MM.1S (cell line): ENCODE data around the gene PELI3.

Source experiments
- DNase-seq: peaks from one replicate; pipeline ENCODE4 v3.0.0-alpha.2; 2015
- H2AFZ ChIP-seq: fragments of 300-600 bp; sonication (generic); 2 replicates; pipeline ENCODE4 v1.6.0; 2016; ENCODE audit warnings: antibody characterized with exemption, low read length
- H3F3A ChIP-seq: fragments of 300-600 bp; sonication (generic); 2 replicates; pipeline ENCODE4 v1.6.1; 2016; ENCODE audit warnings: mild to moderate bottlenecking, antibody characterized with exemption, low read length, moderate library complexity, mixed read lengths; ENCODE audit not compliant: insufficient read depth
- H3K27ac ChIP-seq: fragments of 300-600 bp; sonication (generic); 2 replicates; pipeline ENCODE4 v1.5.1; 2016; ENCODE audit warnings: mild to moderate bottlenecking, low read length
- H3K27me3 ChIP-seq: fragments of 300-600 bp; sonication (generic); replicated peaks from 2 replicates; pipeline ENCODE4 v1.6.0; 2016; ENCODE audit warnings: low read length; ENCODE audit not compliant: insufficient read depth
- H3K36me3 ChIP-seq: fragments of 300-600 bp; sonication (generic); replicated peaks from 2 replicates; pipeline ENCODE4 v1.6.1; 2016; ENCODE audit warnings: mild to moderate bottlenecking, low read length, mixed read lengths; ENCODE audit not compliant: insufficient read depth
- H3K4me1 ChIP-seq: fragments of 300-600 bp; sonication (generic); 2 replicates; pipeline ENCODE4 v1.6.1; 2016; ENCODE audit warnings: low read length, mixed read lengths
- H3K4me2 ChIP-seq: fragments of 300-600 bp; sonication (generic); 2 replicates; pipeline ENCODE4 v1.6.0; 2016; ENCODE audit warnings: low read depth, low read length
- H3K4me3 ChIP-seq: fragments of 300-600 bp; sonication (generic); 2 replicates; pipeline ENCODE4 v1.5.1; 2016; ENCODE audit warnings: low read length, mixed read lengths
- H3K79me2 ChIP-seq: fragments of 300-600 bp; sonication (generic); 2 replicates; pipeline ENCODE4 v1.6.1; 2016; ENCODE audit warnings: mixed run types, low read length, mixed read lengths
- H3K9ac ChIP-seq: fragments of 300-600 bp; sonication (generic); 2 replicates; pipeline ENCODE4 v1.6.1; 2016; ENCODE audit warnings: low read length, mixed read lengths
- H3K9me2 ChIP-seq: fragments of 300-600 bp; sonication (generic); replicated peaks from 2 replicates; pipeline ENCODE4 v1.6.1; 2016; ENCODE audit warnings: mild to moderate bottlenecking, low read length, mixed read lengths; ENCODE audit not compliant: insufficient read depth
- H3K9me3 ChIP-seq: fragments of 300-600 bp; sonication (generic); replicated peaks from 2 replicates; pipeline ENCODE4 v1.6.1; 2016; ENCODE audit warnings: mild to moderate bottlenecking, low read length, mixed read lengths; ENCODE audit not compliant: insufficient read depth
- H4K20me1 ChIP-seq: fragments of 300-600 bp; sonication (generic); 2 replicates; pipeline ENCODE4 v1.6.1; 2016; ENCODE audit warnings: mild to moderate bottlenecking, low read length, moderate library complexity, mixed read lengths; ENCODE audit not compliant: insufficient read depth
- CTCF ChIP-seq: fragments of 300-600 bp; sonication (generic); IDR thresholded peaks from 2 replicates; pipeline ENCODE4 v1.5.1; 2016; ENCODE audit warnings: antibody characterized with exemption, low read length, mixed read lengths
- EZH2 ChIP-seq: fragments of 300-600 bp; sonication (generic); optimal IDR thresholded peaks from 2 replicates; pipeline ENCODE3; 2017; ENCODE audit warnings: low read depth, mild to moderate bottlenecking, antibody characterized with exemption, low read length, mixed read lengths
- EZH2phosphoT487 ChIP-seq: fragments of 300-600 bp; sonication (generic); IDR thresholded peaks from 2 replicates; pipeline ENCODE4 v1.6.1; 2018; ENCODE audit warnings: antibody characterized with exemption, low read length

Gene PELI3

GRCh38 chr11:66471142-66471541, 4.4 kb downstream of the PELI3 start:
- Histone ChIP-seq H3K4me2 (no peak overlapping the region), H3K9ac (no peak overlapping the region), H3K79me2 (peaks cover 5% of the 10 kb centered on the region; the same call in 1 of the 2 replicates), H3K36me3 (no peaks in the 10 kb centered on the region), H3K4me3 (no peak overlapping the region), H3K9me3 (no peaks in the 10 kb centered on the region), H4K20me1 (no peaks in the 10 kb centered on the region), H3K4me1 (peaks cover 6% of the 10 kb centered on the region; the same call in 1 of the 2 replicates), H3K27ac (no peak overlapping the region), H3K9me2 (no peaks in the 10 kb centered on the region), H3F3A (no peaks in the 10 kb centered on the region), H2AFZ (no peak overlapping the region), H3K27me3 (no peaks in the 10 kb centered on the region)
- no peak for DNase-seq
- TF ChIP-seq EZH2phosphoT487 (no peak), EZH2 (no peak), CTCF (no peak)

GRCh38 chr11:66472054-66472453, 5.3 kb downstream of the PELI3 start:
- Histone ChIP-seq H3K4me2 (no peak overlapping the region), H3K27ac (no peak overlapping the region), H3K36me3 (no peaks in the 10 kb centered on the region), H2AFZ (no peak overlapping the region), H3K9me2 (no peaks in the 10 kb centered on the region), H3K4me3 (no peak overlapping the region), H3K27me3 (no peaks in the 10 kb centered on the region), H3K9me3 (no peaks in the 10 kb centered on the region), H4K20me1 (no peaks in the 10 kb centered on the region), H3F3A (no peaks in the 10 kb centered on the region), H3K79me2 (peaks cover 5% of the 10 kb centered on the region; the same call in 1 of the 2 replicates), H3K4me1 (peaks cover 6% of the 10 kb centered on the region; the same call in 1 of the 2 replicates), H3K9ac (no peak overlapping the region)
- TF ChIP-seq CTCF: no peak
- no peak for TF ChIP-seq EZH2
- TF ChIP-seq EZH2phosphoT487: no peak
- DNase-seq: no peak

- Histone ChIP-seq H3K9ac (no peak overlapping the region), H4K20me1 (no peaks in the 10 kb centered on the region), H3K27me3 (no peaks in the 10 kb centered on the region), H3K9me2 (no peaks in the 10 kb centered on the region), H3K4me2 (no peak overlapping the region), H3K4me1 (no peaks in the 10 kb centered on the region), H2AFZ (no peak overlapping the region), H3K79me2 (no peaks in the 10 kb centered on the region; the same call in 1 of the 2 replicates), H3K4me3 (no peak overlapping the region), H3K36me3 (no peaks in the 10 kb centered on the region), H3K27ac (no peak overlapping the region), H3F3A (no peaks in the 10 kb centered on the region), H3K9me3 (no peaks in the 10 kb centered on the region)
- TF ChIP-seq CTCF (no peak), EZH2 (no peak), EZH2phosphoT487 (no peak)
- no peak for DNase-seq
Observed at GRCh38 chr11:66473167-66473566, 6.5 kb downstream of the PELI3 start.
